ENCODE results near the gene RPTOR.
"Not testable (repeated sequence)": the region's sequence is repeated elsewhere in the genome, so short reads cannot be mapped to it uniquely, and the experiment has no call there.

RPTOR gene

DNA sequence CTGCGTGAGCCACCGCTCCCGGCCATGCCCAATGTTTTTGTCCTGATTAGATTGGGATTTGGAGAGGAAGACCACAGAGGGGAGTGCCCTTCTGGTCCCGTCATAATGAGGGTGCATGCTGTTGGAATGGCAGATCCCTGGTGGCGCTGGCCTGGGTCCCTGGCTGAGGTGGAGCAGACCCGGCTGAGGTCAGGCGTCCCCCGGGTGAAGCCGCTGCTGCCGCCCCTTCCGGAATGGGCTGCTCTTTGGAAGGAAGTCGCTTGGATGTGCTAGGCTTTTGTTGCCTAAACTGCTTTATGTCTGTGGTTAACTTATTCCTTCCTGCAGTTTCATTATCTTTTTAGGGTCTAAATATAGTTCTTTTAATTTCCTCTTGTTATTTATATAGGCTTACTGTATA lies 326.7 kb downstream of the RPTOR start:
- no peak for DNase-seq

DNA sequence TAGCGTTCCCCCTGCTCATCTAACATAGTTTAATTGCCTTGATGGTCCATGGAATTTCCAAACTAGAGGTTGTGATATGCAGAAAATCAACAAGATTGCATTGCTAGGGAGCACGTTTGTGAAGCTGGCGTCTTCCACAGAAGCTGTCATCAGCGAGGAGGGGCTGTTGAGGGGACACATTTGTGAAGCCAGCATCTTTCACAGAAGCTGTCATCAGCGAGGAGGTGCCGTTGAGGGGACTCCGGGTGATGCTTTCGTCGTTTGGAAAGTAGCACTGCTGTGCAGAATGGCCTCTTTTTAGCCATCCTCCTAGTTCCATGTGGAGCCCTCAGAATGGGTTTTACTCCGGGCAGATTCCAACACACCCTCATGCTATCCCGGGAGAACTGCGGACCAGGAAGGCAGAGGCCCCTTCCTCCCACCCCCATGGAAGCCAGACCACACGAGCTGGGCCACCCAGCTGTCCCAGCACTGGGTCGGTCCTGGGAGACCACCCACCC lies 327.4 kb downstream of the RPTOR start:
- DNase-seq, result no peak

DNA sequence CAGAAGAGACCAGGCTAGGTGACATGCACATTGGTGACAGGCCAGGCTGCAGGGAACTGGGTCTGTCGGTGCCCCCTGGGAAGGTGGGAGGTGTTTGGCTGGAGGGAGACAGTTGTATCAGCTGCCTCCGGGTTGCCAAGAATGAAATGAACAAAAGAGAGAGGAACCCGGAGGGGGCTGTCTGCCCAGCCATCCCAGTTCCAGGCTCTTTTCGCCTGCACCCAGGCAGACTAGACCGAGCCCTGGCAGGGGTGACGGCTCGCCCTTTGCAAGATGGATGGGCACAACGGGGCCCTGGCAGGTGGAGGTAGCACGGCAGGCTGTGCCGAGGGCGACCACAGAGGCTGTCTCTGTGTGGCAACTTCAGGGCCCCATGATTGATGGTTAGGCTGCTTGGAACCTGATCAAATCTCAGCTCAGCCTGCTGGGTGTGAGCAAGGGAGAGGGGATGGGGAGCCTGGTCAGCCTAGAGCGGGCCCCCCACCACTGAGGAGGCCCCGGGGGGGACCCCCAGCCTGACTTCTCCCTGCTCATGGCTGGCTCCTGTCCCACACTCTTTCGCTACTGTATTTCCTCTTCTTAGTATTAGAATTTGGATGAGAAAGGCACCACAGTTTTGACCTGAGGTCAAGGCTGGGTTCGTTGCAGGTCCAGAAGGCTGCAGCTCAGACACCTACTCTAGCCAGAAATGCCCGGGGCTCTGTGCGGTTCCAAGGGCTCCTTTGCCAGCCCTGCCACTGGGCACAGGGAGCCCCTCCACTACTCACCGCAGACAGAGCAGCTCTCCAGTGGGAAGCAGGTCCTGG lies 328.1 kb downstream of the RPTOR start:
- no peak for DNase-seq

DNA sequence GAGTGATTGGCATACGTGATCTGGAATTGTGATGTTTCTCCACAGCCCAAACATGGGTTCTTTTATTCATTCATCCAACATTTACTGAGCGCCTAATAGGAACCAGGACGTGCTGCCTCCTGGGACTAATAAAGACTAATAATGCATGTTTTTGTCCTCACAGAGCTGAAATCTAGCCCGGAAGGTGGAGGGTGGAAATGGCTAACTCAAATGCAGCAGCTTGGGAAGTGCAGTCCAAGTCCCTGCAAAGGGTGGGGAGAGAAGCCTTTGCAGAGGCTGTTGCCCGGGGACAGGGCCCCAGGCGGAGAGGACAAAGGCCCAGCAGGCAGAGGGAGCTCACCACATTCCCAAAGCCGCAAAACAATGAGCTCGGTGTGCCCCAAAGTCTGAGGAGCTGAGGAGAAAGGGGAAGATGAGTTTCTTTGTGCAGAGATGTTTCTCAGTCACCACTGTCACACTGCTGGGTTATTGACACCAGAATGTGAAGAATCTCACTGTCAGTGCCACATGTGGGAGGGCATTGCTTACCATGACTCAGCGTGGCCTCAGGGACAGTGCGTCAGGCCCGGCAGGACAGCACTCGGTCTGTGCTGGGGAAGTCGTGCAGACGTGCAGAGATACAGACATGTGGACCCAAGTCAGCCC lies 328.8 kb downstream of the RPTOR start:
- peak; percentile 79 for DNase-seq

DNA sequence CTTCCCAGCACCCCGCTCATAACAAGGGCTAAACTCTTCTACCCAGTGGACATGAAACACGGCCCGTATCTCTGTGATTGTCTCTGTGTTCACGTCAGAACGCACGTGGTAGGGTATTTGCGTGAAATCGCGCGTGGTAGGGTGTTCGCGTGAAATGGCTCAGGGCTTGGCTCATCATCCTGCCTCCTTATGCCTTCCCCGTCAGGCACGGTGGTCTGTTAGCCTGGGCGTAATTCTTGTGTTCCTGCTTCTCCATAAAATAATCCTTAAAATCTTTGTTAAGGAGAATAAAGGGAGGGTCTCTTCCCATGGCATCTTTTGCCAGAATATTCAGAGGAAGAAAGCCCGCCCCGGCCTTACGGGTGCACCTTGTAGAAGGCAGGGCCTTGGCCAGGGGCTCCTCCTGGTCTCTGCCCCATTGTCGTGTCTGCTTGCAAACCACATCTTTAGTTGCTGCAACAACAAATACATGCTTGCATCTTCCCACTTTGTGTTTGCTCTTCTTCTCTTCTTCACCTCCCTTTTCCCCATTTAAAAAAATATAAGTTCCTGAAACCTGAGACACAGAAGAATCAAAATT lies 330.3 kb downstream of the RPTOR start:
- no peak for DNase-seq

DNA sequence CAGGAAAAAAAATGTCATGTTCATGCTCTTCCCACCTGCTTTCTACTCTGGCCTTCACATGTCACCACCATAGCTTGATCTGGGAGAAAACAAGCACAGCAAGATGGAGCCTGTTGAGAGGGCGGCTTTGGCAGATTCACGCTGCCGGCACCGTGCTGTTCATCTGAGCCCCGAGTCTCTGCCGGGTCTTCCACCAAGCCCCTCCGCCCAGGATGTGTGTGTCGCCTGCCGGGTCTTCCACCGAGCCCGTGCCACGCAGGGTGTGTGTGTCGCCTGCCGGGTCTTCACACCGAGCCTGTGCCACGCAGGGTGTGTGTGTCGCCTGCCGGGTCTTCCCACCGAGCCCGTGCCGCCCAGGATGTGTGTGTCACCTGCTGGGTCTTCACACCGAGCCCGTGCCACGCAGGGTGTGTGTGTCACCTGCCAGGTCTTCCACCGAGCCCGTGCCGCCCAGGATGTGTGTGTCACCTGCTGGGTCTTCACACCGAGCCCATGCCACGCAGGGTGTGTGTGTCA lies 330.9 kb downstream of the RPTOR start:
- DNase-seq, result not testable (repeated sequence)

DNA sequence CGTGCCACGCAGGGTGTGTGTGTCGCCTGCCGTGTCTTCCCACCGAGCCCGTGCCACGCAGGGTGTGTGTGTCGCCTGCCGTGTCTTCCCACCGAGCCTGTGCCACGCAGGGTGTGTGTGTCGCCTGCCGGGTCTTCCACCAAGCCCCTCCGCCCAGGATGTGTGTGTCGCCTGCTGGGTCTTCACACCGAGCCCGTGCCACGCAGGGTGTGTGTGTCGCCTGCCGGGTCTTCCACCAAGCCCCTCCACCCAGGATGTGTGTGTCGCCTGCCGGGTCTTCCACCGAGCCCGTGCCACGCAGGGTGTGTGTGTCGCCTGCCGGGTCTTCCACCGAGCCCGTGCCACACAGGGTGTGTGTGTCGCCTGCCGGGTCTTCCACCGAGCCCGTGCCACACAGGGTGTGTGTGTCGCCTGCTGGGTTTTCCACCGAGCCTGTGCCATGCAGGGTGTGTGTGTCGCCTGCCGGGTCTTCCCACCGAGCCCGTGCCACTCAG lies 331.9 kb downstream of the RPTOR start:
- not testable (repeated sequence) for DNase-seq

DNA sequence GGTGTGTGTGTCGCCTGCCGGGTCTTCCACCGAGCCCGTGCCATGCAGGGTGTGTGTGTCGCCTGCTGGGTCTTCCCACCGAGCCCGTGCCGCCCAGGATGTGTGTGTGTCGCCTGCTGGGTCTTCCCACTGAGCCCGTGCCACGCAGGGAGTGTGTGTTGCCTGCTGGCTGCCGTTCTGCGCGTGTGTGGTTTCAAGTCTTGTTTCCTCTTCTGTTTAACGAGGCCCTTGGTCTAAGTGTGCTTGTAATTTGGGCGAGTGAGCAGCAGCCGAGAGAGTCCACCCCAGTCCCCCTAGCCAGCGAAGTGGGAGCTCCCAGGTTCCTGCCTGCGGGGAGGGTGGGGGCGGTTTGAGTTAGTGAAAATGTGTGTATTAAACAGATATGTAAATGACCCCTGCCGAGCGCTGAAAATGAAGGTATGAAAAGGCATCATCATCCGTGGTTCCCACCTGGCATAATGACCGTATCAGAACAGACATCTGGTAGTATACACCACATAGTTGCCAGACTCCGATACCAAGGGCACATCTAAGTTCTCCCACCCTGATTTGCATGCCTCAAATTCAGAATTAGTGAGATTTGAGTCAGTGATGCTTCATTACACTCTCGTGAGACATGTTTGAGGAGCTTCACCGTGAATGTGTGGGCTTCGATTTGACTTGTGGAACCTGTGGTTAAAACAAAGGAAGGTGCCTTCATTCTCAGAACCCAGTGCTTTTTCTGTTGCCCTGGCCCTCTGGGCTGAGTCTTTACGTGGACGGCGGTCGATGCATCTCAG lies 332.5 kb downstream of the RPTOR start:
- DNase-seq, result no peak

DNA sequence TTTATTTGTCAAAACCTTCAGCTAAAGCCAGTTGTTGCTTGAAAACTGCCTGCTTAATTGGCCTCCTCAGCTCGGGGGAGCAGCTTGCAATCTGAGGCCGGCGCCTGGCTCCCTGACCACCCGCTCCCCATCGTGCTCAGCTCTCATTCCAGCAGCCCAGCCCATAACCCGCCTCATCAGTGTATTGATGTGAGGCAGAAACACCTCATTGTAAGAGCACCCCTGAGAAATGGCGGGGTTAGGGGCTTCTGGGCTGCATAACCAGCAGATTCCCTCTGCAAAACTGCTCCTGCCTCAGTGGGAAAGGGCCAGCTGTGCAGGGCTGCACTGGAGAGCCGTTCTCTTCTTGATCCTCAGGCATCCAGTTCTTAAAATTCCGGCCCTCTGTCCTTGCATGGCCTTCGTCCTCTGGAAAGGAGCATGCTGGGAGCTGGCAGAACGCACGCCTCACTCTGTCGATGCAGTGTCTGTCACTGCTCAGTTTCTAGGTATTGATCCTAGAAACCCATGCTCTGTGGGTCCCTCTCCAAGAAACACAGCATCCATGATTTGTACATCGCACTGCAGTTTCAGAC lies 333.2 kb downstream of the RPTOR start:
- DNase-seq, result no peak

DNA sequence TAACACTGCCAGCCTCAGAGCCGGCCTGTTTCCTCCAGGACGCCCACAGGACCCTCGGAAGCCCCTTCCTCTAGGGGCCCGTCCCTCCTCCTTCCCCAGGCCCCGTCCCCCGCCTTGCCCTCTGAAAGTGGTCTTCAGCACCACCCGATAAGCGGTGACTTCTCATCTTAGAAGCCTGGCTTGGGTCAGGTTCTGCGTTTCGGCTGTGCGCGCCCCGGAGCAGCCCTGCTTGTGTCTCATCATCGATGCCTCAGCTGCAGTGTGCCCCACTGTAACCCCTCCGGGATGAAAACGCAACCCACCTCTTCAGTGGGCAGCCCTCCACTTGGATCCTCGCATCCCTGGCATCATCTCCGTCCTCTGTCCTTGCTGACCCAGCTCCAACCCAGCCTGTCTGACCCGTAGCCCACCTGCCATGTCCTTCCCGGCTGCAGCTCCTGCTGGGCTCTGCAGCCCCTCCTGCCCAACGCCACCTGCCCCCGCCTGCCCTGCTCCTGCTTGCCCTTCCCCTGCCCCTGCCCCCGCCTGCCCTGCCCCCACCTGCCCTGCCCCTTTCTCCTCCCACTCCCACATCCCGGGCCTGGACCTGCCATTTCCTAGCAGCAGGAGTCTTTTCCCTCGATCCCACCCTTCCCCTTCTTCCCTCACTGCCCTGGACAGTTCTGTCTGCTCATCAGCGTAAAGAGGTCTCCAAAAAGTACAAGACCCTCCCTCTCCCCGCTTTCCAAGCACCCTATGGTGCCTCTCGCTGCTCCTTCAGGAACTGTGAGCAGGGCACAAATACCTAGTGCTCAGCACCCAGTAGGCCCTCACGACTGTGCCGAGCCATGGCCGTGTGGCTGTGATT lies 334.5 kb downstream of the RPTOR start:
- DNase-seq, result no peak

DNA sequence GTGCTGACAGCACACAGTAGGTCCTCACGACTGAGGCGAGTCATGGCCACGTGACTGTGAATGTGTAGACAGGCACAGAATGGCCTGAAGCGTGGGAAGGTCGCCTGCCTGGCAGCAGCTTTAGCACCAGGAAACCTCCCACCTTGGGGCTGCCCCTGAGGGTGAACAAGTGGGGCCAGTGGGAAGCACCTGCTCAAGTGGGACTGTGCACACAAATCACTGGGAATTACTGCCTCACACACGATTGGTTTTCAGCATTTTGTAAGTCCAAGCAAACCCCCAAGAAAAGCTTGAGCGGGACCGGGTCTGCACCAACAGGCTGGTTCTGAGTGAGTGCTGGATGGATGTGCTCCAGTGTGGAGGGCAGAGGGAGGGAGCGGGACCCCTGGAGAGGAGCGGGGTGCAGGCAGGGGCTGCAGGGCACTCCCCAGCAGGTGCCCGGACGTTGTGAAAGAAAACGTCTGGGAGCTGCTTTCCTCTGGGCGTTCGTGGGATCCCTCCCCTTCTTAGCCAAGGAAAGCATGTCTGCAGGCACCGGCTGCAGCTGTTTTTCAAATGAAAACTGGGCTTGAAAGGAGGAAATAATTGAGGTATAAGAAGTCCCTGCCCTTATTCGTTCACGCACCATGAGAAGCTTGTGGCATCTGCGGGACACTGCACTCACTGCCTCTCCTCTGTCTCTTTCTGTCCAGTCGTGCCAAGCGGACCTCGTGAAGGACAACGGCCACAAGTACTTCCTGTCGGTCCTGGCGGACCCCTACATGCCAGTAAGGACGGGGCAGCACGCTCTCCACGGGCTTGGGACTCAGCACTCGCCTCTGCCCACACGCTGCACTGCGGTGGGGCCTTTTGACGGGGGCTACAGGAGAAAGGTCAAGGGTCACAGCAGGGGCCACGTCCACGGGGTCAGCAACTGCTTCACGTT lies 335.3 kb downstream of the RPTOR start:
- no peak for DNase-seq

DNA sequence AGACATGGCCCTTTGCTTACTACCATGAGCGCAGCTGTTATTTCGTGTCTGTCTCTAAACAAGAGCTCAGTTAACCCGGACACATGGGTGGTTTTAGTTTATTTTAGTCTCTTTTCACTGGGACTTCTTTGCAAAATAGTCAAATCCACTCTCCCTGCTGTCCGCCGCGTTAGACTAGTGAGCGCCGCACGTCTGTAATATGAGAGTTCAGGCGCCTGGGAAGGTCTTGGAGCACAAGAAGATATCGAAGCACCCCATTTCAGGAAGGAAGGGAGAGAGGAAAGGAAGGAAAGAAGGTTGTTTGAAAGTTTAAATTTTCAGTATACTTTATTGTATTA lies 336.0 kb downstream of the RPTOR start:
- DNase-seq, result no peak

DNA sequence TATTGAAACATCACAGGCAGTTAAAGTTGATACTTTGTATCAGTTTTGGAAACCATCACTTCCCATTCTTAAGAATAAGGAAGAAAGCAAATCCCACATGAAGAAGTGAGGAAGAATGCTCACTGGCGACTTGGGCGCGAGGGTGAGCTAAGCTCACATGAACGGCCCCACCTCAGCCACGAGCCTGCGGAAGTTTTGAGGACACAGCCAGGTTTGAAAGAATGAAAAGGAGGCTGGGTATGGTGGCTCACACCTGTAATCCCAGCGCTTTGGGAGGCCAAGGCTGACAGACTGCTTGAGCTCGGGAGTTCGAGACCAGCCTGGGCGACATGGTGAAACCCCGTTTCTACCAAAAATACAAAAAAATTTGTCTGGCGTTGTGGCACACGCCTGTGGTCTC lies 336.7 kb downstream of the RPTOR start:
- no peak for DNase-seq

DNA sequence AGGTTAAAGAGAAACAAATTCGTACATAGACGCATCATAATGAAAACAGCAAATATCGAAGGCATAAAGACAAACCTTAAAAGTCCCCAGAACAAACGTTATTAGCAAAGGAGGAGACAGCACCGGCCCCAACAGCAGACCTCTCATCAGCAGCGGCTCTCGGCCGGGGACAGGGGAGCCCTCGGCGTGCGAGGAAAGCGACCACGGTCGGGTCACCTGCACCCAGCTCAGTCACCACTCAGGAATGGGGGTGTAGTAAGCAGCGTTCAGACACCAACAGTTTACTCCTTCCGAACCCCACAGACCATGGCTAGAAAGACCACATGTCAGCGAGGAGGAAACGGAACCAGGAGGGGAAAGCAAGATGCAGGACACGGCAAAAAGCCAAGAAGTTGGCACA lies 337.7 kb downstream of the RPTOR start:
- DNase-seq, result no peak

DNA sequence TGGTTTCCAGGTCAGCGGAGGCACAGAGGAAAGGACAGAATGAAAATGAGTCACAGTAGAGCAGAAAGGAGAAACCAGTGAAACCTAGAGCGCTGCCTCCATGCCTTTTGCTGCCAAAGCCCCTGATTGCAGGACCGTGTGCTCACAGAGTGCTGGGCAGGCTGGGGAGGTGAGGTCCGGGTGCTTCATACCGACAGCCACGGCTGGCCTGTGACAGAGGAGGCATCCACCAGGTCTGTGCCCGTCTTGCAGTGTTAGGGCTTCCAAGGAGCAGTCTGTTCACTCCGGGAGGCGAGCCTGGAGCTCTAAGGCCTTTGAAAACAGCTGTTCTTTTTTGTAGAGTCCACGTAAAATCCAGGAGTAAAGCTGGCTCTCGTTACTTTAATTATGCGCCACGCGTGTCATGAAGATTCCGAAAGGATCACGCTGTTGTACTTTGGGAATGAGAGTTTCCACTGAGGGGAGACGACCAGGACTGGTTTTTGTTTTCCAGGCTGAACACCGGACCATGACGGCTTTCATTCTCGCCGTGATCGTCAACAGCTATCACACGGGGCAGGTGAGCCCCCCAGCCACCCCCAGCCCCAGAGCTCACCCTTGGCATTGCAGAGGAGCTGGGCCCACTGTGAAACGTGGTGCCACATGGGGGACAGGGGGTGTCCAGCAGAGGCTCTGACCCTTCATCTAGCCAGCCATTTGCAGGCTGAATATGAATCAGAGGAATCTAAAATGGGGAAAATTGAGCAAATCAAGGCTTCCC lies 338.5 kb downstream of the RPTOR start:
- no peak for DNase-seq

DNA sequence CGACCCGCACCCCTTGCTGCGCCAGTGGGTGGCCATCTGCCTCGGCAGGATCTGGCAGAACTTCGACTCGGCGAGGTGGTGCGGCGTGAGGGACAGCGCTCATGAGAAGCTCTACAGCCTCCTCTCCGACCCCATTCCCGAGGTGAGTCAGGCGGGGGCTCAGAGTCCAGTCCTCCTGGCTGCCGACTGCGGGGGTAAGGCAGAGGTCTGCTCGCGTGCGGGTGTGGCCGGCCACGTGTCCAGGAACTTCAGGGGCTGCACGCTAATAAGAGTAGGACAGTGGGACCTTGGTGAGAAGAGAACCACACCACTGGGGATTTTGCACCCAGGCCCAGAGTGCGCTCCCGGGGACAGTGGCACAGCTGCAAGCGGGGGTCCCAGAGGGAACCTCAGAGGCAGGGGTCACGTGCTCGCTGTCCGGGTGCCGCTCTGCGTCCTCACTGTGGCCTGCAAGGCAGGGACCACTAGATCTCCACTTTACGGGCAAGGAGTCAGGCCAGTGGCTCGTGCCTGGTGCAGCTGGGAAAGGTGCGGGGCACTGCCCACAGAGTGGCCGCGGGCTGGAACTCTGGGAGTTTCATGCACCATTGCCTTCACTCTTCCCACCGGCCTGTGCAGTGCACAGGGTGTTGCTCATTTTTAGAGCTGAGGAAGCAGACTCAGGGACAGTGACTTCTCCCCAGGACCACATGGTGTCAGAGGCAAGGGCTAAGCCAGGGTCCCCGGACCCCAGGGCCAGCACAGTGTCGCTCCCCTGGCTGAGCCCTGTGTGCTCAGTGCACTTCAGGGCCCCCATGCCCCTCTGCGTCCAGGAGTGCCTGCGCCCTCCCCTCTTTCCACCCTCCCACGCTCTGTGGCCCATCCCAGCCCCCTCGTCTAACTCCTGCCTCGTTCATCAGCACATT lies 339.4 kb downstream of the RPTOR start:
- no peak for DNase-seq

DNA sequence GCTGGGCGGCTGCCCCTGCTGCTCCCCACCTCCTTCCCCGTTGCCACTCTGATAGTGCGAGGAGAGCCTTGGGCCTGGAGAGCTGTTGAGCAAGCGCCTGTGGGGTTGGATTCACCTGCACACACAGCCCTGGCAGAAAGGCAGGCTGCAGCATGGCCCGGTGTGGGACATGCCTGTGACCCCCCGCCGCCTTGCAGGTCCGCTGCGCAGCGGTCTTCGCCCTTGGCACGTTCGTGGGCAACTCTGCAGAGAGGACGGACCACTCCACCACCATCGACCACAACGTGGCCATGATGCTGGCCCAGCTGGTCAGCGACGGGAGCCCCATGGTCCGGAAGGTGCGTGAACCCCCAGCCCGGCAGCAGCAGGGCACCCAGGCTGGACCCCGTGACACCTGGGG lies 340.2 kb downstream of the RPTOR start:
- no peak for DNase-seq

DNA sequence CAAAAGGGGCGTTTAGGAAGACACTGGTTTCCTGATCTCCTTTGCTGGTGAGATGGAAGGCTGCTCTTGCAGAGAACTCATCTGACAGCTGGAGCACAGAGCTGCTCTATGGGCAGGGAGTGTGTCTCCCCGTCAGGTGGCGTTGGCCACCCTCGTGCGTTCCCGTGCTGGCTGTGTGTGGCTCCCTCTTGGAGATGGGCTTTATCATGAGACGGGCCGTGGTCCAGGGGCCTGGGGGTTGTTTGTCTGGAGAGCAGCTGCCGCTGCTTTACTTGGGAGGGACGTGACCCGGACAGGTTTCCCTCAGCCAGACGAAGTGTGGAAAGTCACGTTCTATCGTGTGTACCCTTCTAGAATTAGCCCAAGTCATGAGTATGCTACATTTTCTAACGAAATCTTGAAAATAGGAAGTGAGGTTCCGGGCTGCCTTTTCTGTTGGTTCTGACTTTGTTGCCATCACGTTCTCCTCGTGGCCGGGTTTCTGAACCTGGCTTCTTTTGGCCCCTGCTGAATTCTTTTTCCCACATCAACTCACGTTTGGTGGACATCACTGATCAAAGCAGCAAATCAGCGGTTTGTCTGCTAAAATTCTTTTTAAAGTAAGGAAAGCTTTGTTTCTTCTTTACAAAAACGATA lies 341.4 kb downstream of the RPTOR start:
- DNase-seq, result no peak

All from EL (cell line).